ENCODE data around the gene GSTP1.
A peak's percentile ranks its signal among the peaks of the same experiment; 100 is the strongest.
"Not testable (repeated sequence)": the region's sequence is repeated elsewhere in the genome, so short reads cannot be mapped to it uniquely, and the experiment has no call there.

The GSTP1 gene

DNA sequence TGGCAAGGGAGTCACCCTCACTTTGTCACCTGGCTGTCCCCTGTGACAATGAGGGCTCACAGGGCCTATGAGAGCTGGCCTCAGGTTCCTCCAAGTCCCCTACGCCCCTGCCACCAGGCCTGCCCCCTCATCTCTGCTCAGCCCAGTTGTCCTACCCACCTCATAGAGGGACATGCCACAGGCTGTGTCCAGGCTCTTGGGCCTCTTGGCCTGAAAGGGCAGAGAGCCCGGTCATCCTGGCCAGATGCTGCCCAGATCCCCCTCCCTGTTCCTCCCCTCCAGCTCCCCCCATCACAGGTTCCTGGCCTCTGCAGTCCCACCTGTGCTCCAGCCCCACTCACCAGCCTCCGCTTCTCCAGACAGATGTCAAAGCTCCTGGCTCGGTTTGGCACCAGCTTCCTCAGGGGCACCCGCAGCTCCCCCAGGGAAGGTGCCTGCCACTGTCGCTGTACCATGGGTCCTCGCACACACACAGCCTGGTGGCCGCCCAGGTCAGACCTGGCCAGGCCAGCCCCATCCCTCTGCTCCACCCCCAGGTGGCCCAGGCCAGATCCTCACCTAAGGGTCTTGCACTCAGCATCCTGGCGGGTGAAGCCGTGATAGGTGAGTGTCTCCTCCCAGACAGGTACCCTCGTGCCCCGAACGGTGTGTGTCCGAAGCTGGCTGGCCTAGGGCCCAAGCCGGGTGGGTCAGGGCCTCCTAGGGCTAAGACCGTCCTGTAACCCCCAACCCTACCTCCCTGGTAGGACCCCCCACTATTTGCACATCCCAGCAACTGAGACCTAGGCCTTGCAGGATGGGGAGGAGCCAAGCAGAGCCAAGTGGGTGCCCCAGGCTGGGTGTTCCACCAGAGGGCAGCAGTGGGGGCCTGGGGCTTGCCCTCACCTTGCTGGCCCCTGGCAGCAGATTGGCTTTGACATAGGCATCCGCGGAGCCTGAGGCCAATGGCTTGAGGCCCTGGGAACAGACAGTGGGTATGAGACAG lies 31.4 kb downstream of the GSTP1 start:
- peak; percentile 79 for DNase-seq (ENCODE audit: low read depth, low spot score)

DNA sequence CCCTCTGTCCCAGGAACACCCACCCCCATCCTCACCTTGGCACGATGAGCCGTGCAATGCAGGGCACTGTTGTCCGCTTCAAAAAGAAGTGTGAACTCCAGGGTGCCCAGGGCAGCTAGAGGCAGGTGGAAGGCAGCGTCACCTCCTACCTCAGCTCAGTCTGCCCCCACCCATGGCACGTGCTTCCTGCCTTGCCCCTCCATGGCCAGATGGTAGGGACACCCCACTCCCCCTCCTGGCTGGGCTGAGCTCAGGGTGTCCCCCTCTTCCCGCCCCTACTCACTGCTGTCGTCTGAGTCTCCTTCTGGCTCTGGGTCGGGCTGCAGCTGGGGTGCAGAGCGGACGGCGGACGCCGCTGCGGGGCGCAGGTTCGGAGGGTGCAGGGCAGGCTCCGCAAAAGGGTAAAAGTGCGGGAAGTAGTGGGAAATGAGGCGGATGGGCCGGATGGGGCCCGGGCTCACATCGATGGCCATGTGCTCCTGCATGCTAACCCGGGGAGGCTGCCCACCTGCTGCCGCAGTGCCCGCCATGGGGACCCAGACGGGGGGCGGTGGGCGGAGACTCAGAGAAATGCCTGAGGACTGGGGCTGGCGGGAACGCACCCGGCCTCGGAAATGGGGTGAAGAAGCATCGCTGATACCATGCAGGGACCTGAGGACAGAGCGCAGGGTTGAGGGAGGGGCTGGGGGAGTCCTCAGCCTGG lies 32.3 kb downstream of the GSTP1 start:
- no peak for DNase-seq (ENCODE audit: low read depth, low spot score)

DNA sequence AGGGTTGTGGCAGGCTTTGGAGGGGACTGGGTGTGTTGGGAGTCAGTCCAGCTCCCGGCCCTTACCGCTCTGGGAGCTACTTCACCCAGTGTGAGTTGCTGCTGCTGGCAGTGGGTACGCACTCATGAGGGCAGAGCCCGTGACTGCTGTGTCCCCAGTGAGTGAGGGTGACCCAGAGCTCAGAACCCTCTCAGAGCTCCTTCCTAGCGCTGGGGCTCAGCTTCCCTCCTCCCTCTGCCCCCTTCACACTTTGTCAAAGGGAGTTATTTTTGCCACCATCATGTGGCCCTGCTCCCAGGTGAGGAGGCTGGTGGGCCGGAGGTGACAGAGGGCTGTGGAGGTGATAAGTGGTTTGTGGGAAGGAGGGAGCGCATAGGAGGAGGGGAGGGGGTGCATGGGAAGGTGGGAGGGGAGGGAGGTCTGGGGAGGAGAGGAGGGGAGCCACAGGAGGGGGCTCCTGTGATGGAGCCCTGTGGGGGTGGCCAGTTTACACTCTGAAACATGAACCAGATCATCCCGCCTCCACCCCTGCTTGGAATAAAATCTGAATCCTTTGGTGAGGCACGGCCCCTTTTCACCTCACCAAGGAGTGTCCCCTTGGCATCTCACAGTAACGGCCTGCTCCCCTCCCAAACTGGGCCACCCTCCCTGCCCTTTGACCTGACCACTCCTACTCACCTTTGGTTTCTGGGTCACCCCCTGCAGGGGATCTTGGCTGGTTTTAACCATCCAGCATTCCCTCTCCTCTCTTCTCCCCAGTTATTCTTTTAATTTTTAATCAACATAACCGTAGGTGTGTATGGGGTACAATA lies 33.0 kb downstream of the GSTP1 start:
- no peak for DNase-seq (ENCODE audit: low read depth, low spot score)

DNA sequence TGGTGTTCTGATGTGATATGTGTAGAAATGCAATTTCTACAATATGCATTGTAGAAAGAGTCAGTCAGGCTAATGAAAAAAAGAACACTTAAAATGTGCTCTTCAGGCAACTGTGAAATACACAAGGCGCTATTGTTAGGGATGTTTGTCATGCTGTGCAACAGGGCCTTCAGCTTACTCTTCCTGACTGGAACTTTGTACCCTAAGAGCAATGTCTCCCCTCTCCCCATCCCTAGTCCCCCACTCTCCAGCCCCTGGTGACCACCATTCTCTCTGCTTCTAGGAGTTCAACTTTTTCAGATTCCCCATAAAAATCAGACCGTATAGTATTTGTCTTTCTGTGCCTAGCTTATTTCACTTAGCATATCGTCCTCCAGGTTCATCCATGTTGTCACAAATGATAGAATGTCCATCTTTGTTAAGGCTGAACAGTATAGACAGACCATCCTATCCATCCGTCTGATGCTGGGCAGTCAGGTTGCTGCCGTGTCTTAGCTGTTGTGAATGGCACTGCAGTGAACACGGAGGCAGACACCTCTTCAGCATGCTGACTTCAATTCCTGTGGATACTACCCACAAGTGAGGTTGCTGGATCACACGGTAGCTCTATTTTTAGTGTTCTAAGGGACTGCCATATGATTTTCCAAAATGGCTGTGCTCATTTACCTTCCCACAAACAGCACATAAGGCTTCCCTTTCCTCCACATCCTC lies 33.8 kb downstream of the GSTP1 start:
- DNase-seq (ENCODE audit: low read depth, low spot score), result no peak

DNA sequence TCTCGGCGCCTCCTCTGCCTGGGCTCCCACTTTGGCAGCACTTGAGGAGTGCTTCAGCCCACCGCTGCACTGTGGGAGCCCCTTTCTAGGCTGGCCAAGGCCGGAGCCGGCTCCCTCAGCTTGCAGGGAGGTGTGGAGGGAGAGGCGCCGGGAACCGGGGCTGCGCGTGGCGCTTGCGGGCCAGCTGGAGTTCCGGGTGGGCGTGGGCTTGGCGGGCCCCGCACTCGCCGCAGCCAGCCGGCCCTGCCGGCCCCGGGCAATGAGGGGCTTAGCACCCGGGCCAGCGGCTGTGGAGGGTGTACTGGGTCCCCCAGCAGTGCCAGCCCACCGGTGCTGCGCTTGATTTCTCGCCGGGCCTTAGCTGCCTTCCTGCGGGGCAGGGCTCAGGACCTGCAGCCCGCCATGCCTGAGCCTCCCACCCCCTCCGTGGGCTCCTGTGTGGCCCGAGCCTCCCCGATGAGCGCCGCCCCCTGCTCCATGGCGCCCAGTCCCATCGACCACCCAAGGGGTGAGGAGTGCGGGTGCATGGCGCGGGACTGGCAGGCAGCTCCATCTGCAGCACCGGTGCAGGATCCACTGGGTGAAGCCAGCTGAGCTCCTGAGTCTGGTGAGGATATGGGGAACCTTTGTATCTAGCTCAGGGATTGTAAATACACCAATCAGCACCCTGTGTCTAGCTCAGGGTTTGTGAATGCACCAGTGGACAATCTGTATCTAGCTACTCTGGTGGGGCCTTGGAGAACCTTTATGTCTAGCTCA lies 35.5 kb downstream of the GSTP1 start:
- DNase-seq (ENCODE audit: low read depth, low spot score), result not testable (repeated sequence)

GRCh38 chr11:67619683-67620618 lies 36.3 kb downstream of the GSTP1 start:
- DNase-seq (ENCODE audit: low read depth, low spot score), result peak; percentile 87

- not testable (repeated sequence) for DNase-seq (ENCODE audit: low read depth, low spot score)
Observed at GRCh38 chr11:67620621-67621020, 37.0 kb downstream of the GSTP1 start.

DNA sequence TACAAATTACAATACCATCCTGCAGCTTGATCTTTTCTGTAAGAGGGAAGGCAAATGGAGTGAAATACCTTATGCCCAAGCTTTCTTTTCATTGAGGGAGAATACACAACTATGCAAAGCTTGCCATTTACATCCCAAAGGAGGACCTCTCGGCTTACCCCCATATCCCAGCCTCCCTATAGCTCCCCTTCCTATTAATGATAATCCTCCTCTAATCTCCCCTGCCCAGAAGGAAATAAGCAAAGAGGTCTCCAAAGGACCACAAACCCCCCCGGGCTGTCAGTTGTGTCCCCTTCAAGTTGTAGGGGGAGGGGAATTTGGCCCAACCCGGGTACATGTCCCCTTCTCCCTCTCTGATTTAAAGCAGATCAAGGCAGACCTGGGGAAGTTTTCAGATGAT lies 38.3 kb downstream of the GSTP1 start:
- DNase-seq (ENCODE audit: low read depth, low spot score), result not testable (repeated sequence)

DNA sequence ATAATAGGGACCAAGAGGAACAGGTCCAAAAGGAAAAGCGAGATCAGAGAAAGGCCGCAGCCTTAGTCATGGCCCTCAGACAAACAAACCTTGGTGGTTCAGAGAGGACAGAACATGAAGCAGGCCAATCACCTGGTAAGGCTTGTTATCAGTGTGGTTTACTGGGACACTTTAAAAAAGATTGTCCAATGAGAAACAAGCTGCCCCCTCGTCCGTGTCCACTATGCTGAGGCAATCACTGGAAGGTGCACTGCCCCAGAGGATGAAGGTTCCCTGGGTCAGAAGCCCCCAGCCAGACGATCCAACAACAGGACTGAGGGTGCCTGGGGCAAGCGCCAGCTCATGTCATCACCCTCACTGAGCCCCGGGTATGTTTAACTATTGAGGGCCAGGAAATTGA lies 39.3 kb downstream of the GSTP1 start:
- not testable (repeated sequence) for DNase-seq (ENCODE audit: low read depth, low spot score)

DNA sequence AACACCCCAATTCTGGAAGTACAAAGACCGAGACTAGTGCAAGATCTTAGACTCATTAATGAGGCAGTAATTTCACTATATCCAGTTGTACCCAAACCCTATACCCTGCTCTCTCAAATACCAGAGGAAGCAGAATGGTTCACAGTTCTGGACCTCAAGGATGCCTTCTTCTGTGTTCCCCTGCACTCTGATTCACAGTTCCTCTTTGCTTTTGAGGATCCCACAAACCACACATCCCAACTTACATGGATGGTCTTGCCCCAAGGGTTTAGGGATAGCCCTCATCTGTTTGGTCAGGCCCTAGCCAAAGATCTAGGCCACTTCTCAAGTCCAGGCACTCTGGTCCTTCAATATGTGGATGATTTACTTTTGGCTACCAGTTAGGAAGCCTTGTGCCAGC lies 40.2 kb downstream of the GSTP1 start:
- DNase-seq (ENCODE audit: low read depth, low spot score), result not testable (repeated sequence)

DNA sequence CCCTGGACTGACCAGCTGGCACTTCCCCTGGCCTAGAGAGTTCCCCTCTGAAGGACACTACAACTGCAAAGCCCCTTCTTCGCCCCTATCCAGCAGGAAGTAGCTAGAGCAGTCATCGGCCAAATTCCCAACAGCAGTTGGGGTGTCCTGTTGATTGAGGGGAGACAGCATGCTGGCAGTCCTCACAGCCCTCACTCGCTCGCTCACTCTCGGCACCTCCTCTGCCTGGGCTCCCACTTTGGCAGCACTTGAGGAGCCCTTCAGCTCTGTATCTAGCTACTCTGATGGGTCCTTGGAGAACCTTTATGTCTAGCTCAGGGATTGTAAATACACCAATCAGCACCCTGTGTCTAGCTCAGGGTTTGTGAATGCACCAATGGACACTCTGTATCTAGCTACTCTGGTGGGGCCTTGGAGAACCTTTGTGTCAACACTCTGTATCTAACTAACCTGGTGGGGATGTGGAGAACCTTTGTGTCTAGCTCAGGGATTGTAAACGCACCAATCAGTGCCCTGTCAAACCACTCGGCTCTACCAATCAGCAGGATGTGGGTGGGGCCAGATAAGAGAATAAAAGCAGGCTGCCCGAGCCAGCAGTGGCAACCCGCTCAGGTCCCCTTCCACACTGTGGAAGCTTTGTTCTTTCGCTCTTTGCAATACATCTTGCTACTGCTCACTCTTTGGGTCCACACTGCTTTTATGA lies 42.7 kb downstream of the GSTP1 start:
- DNase-seq (ENCODE audit: low read depth, low spot score), result peak; percentile 67

- DNase-seq (ENCODE audit: low read depth, low spot score), result peak; percentile 56
Observed at GRCh38 chr11:67626970-67627369, 43.4 kb downstream of the GSTP1 start.

- DNase-seq (ENCODE audit: low read depth, low spot score), result no peak
Observed at GRCh38 chr11:67627441-67627811, 43.8 kb downstream of the GSTP1 start.

GRCh38 chr11:67627812-67628624 lies 44.4 kb downstream of the GSTP1 start:
- peak; percentile 72 for DNase-seq (ENCODE audit: low read depth, low spot score)

DNA sequence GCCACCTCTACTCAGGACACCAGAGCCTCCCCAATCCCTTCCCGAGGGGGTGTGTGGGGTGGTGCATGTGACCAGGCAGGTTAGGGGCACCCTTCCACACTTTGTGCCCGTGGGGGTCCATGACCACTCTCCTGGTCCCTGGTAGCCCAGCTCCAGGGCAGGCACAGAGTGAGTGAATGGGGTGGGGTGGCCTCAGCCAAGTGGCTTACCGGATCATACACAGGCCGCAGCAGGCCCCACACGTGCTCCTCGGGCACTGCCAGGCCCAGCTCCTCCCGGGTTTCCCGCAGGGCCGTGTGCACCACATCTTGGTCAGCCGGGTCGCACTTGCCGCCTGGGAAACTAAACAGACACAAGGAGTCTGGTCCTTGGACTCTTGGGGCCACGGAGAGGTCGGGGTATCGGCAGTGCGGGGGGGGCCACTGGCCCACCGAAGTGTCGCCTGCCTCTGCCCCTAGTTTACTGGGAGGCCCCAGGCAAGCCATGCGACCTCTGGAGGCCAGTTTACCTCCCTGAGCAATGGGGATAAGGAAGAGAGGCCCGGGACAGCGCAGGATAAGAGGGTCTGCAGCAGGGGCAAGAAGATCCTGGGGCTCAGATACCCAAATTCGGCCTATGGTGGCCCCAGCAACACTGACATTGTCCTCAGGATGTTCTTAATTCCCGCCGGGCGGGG lies 45.2 kb downstream of the GSTP1 start:
- no peak for DNase-seq (ENCODE audit: low read depth, low spot score)

- DNase-seq (ENCODE audit: low read depth, low spot score), result peak; percentile 91
Observed at GRCh38 chr11:67629386-67630227, 46.0 kb downstream of the GSTP1 start, which contains the start of gene NUDT8. Gene NUDT8, minus strand, starts transcription at chr11:67629937. Its CDS starts 26 bp downstream, at chr11:67629911.

Data from ELF-1 (cell line).